Neural cell (in vitro differentiated cells): Measurements from ENCODE around the gene YIPF1. TPM values are rescaled to one million over a fixed set of nuclear protein-coding genes. Genes with fewer than 3 reads are reported as not detected.

ENCODE experiments used
- H2AFZ ChIP-seq: fragments of 200-600, 300-800 bp; sonication (generic), shearing (Covaris generic); 2 replicates; pipeline ENCODE4 v1.6.0; 2014; ENCODE audit warnings: low read depth, mild to moderate bottlenecking, antibody characterized with exemption, low read length, moderate library complexity
- H3F3A ChIP-seq: fragments of 200-600 bp; shearing (Covaris generic); 2 replicates; pipeline ENCODE4 v1.6.1; 2016; ENCODE audit warnings: mild to moderate bottlenecking, moderate library complexity, mixed read lengths, antibody characterized with exemption, low read length; ENCODE audit not compliant: insufficient read depth, poor library complexity, severe bottlenecking
- H3K27ac ChIP-seq: fragments of 200-600, 300-800 bp; sonication (generic), shearing (Covaris generic); 2 replicates; pipeline ENCODE4 v1.5.1; 2014; ENCODE audit warnings: mild to moderate bottlenecking, low read length, moderate library complexity
- H3K27me3 ChIP-seq: fragments of 300-800, 200-600 bp; sonication (generic), shearing (Covaris generic); 2 replicates; pipeline ENCODE4 v1.6.0; 2014; ENCODE audit warnings: mild to moderate bottlenecking, low read depth, low read length, moderate library complexity; ENCODE audit not compliant: insufficient read depth
- H3K36me3 ChIP-seq: fragments of 300-800, 200-600 bp; sonication (generic), shearing (Covaris generic); 2 replicates; pipeline ENCODE4 v1.5.1; 2014; ENCODE audit warnings: mild to moderate bottlenecking, antibody characterized with exemption, low read length, moderate library complexity; ENCODE audit not compliant: insufficient read depth
- H3K4me2 ChIP-seq: fragments of 300-800, 200-600 bp; sonication (generic), shearing (Covaris generic); 2 replicates; pipeline ENCODE4 v1.6.0; 2014; ENCODE audit warnings: mild to moderate bottlenecking, low read length
- H3K4me3 ChIP-seq: fragments of 300-800, 200-600 bp; sonication (generic), shearing (Covaris generic); 2 replicates; pipeline ENCODE4 v1.5.1; 2014; ENCODE audit warnings: mild to moderate bottlenecking, low read length, moderate library complexity
- H3K79me2 ChIP-seq: fragments of 200-600 bp; shearing (Covaris generic); replicated peaks from 2 replicates; pipeline ENCODE4 v1.6.0; 2014; ENCODE audit warnings: mild to moderate bottlenecking, low read length, moderate library complexity; ENCODE audit not compliant: insufficient read depth
- H3K9ac ChIP-seq: fragments of 300-800, 200-600 bp; sonication (generic), shearing (Covaris generic); 2 replicates; pipeline ENCODE4 v1.6.1; 2016; ENCODE audit warnings: mild to moderate bottlenecking, low read length, mixed read lengths
- H3K9me2 ChIP-seq: fragments of 200-600 bp; shearing (Covaris generic); 2 replicates; pipeline ENCODE4 v1.6.1; 2016; ENCODE audit warnings: mild to moderate bottlenecking, low read length, mixed read lengths; ENCODE audit not compliant: insufficient read depth
- H3K9me3 ChIP-seq: fragments of 200-600, 300-800 bp; sonication (generic), shearing (Covaris generic); 2 replicates; pipeline ENCODE4 v1.6.1; 2016; ENCODE audit warnings: mild to moderate bottlenecking, mixed run types, low read length, moderate library complexity, mixed read lengths
- H4K20me1 ChIP-seq: fragments of 200-600 bp; shearing (Covaris generic); 2 replicates; pipeline ENCODE4 v1.6.1; 2016; ENCODE audit warnings: mild to moderate bottlenecking, mixed run types; ENCODE audit not compliant: insufficient read depth
- EZH2 ChIP-seq: fragments of 200-600, 300-800 bp; shearing (Covaris generic), sonication (generic); IDR thresholded peaks from 2 replicates; pipeline ENCODE4 v1.6.1; 2014; ENCODE audit warnings: antibody characterized with exemption, low read length, borderline replicate concordance, mild to moderate bottlenecking; ENCODE audit not compliant: insufficient read depth, poor library complexity, severe bottlenecking
- MXI1 ChIP-seq: fragments of 450-650 bp; conservative IDR thresholded peaks from 2 replicates; pipeline ENCODE4 v1.6.1; 2014; ENCODE audit warnings: antibody characterized with exemption, mild to moderate bottlenecking; ENCODE audit not compliant: poor library complexity, severe bottlenecking
- RAD21 ChIP-seq: fragments of 450-650 bp; conservative IDR thresholded peaks from 2 replicates; pipeline ENCODE4 v1.6.1; 2014; ENCODE audit warnings: antibody characterized with exemption, mild to moderate bottlenecking, moderate library complexity
- SMC3 ChIP-seq: fragments of 450-650 bp; conservative IDR thresholded peaks from 2 replicates; pipeline ENCODE4 v1.6.1; 2014; ENCODE audit warnings: antibody characterized with exemption, mild to moderate bottlenecking, moderate library complexity; ENCODE audit not compliant: poor library complexity
- TAF1 ChIP-seq: IDR thresholded peaks from 2 replicates; pipeline ENCODE4 v1.6.1; 2012; ENCODE audit warnings: low read depth
- polyA minus RNA-seq: library from RNA; depleted of rRNA, polyadenylated mRNA; stranded (reverse); fragments of >200 nt; gene quantifications from 2 replicates; pipeline ENCODE4 v1.2.3, GENCODE V29; 2014
- polyA plus RNA-seq: library from polyadenylated mRNA; depleted of rRNA; stranded (reverse); fragments of >200 nt; gene quantifications from 2 replicates; pipeline ENCODE4 v1.2.3, GENCODE V29; 2014
- TF ChIP-seq, protein P1 (sequence below): IDR thresholded peaks from 2 replicates; pipeline ENCODE4 v1.6.1; 2012; ENCODE audit warnings: borderline replicate concordance
- TF ChIP-seq, protein P2 (sequence below): fragments of 450-650 bp; IDR thresholded peaks from 2 replicates; pipeline ENCODE4 v1.5.1; 2014; ENCODE audit warnings: antibody characterized with exemption, mild to moderate bottlenecking, moderate library complexity; ENCODE audit not compliant: poor library complexity, severe bottlenecking

Gene YIPF1
- polyA plus RNA-seq (45.0 and 52.6 TPM in 2 replicates), polyA minus RNA-seq (30.1 and 33.8 TPM in 2 replicates)

DNA sequence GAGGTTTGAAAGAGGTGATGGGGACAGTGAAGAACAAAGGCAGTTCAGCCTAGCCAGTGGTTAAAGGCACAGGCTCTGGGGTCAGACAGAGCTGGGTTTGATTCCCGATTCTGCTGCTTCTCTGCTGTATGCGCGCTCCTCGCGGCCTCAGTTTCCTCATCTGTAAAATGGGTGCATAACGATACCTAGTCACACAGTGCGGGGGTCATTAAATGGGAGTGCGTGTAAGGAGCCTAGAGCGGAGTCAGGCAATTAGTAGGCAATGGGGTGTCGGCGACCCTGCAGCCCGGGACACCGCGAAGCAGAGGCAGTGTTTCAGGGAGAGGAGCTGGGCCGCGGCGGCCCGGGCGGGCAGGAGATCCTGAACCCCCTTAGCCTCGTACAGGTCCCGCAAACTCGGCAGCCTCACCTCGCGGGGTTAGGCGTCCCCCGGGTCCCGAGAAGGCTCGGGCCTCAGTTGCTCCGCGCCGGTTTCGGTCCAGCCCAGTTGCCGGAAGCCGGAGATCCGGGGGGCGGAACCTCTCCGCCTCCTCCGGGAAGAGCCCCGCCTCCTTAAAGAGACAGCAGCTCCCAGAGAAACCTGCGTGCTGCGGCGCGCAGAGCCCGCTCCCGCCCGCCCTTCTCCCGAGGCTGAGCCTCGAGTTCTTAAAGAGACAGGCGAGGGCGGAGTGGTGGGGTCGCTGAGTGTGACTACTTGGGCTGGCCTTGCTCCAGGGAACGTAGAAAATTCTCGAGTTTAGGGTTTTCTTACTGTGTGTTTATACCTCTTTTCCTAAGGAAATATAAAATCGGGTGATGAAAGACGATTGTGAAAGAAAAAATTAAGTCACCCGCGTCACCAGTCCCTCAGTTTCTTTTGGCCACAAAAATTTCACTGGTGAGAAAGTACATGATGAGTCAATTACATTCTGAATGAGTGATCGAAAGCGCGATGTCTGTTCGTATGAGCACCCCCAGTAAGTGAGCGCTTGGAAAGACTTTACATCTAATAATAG is at the start of gene YIPF1:
TSS of gene YIPF1 (minus strand) at position 494 of the 995 bp plus-strand sequence. CDS start 860 bp downstream, outside the sequence.
- Histone ChIP-seq H3K4me3 (peak within 1 kb of the TSS; percentile 100), H3K4me2 (peak within 1 kb of the TSS; percentile 74), H3F3A (no peaks in the 10 kb centered on the region), H4K20me1 (no peaks in the 10 kb centered on the region), H3K36me3 (no peaks in the 10 kb centered on the region), H3K27ac (peak within 1 kb of the TSS; percentile 4), H3K27me3 (no peaks in the 10 kb centered on the region), H3K9me3 (no peaks in the 10 kb centered on the region), H3K9me2 (no peaks in the 10 kb centered on the region), H3K9ac (peak within 1 kb of the TSS; percentile 73), H3K79me2 (no peaks in the 10 kb centered on the region), H2AFZ (peak within 1 kb of the TSS; percentile 99)
- peak; percentile 21 for TF ChIP-seq SMC3
- no peak for TF ChIP-seq EZH2
- TF ChIP-seq RAD21 = peak; percentile 27
- peak; percentile 44 for TF ChIP-seq MXI1
- TF ChIP-seq, protein P1, sequence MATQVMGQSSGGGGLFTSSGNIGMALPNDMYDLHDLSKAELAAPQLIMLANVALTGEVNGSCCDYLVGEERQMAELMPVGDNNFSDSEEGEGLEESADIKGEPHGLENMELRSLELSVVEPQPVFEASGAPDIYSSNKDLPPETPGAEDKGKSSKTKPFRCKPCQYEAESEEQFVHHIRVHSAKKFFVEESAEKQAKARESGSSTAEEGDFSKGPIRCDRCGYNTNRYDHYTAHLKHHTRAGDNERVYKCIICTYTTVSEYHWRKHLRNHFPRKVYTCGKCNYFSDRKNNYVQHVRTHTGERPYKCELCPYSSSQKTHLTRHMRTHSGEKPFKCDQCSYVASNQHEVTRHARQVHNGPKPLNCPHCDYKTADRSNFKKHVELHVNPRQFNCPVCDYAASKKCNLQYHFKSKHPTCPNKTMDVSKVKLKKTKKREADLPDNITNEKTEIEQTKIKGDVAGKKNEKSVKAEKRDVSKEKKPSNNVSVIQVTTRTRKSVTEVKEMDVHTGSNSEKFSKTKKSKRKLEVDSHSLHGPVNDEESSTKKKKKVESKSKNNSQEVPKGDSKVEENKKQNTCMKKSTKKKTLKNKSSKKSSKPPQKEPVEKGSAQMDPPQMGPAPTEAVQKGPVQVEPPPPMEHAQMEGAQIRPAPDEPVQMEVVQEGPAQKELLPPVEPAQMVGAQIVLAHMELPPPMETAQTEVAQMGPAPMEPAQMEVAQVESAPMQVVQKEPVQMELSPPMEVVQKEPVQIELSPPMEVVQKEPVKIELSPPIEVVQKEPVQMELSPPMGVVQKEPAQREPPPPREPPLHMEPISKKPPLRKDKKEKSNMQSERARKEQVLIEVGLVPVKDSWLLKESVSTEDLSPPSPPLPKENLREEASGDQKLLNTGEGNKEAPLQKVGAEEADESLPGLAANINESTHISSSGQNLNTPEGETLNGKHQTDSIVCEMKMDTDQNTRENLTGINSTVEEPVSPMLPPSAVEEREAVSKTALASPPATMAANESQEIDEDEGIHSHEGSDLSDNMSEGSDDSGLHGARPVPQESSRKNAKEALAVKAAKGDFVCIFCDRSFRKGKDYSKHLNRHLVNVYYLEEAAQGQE = peak; percentile 45
- no peak for TF ChIP-seq TAF1
- TF ChIP-seq, protein P2, sequence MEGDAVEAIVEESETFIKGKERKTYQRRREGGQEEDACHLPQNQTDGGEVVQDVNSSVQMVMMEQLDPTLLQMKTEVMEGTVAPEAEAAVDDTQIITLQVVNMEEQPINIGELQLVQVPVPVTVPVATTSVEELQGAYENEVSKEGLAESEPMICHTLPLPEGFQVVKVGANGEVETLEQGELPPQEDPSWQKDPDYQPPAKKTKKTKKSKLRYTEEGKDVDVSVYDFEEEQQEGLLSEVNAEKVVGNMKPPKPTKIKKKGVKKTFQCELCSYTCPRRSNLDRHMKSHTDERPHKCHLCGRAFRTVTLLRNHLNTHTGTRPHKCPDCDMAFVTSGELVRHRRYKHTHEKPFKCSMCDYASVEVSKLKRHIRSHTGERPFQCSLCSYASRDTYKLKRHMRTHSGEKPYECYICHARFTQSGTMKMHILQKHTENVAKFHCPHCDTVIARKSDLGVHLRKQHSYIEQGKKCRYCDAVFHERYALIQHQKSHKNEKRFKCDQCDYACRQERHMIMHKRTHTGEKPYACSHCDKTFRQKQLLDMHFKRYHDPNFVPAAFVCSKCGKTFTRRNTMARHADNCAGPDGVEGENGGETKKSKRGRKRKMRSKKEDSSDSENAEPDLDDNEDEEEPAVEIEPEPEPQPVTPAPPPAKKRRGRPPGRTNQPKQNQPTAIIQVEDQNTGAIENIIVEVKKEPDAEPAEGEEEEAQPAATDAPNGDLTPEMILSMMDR = no peak

DNA sequence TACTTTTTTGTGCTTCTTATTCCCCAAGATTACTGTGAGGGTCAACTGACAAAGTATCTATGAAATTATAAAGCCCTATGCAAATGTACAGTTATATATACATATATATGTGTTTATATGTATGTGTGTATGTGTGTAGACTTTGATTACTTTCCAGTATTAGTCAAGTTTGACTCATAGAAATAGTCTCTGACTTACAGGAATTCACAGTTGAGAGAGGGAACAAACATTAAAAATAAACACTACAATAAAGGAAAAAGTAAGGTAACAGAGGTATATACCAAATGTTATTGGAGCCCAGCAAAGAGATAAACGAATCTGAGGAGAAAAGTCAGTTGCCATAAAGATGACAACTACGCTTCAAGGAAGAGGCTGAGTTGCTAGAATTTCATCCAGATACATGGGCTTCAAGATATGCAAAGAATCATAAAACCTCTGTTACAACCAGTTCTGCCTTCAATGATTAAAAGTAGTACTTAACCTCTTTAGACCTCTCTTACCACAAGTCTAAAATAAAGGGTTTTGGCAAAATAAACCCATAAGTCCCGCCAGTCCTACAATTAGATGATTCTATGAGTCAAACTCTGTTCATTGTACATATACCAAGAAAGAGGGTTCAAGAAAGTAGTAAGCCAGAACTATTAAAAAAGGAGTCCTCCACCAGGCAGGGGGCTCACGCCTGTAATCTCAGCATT is 48.7 kb upstream of the YIPF1 start:
- Histone ChIP-seq H3K27ac (no peak overlapping the region), H3K9me2 (no peaks in the 10 kb centered on the region), H3K9ac (no peak overlapping the region), H3K9me3 (no peaks in the 10 kb centered on the region), H4K20me1 (no peaks in the 10 kb centered on the region), H3F3A (no peaks in the 10 kb centered on the region), H3K36me3 (no peaks in the 10 kb centered on the region), H3K4me2 (no peak overlapping the region), H3K27me3 (no peaks in the 10 kb centered on the region), H2AFZ (no peak overlapping the region), H3K4me3 (no peak overlapping the region), H3K79me2 (peaks cover 11% of the 10 kb centered on the region)
- TF ChIP-seq EZH2 = no peak
- TF ChIP-seq TAF1 = no peak
- TF ChIP-seq MXI1 = no peak
- TF ChIP-seq SMC3 = no peak
- no peak for TF ChIP-seq RAD21
